Middle frontal gyrus (tissue), 1 donor: Measurements from ENCODE around the gene ANKRD44.

Experiments
- DNase-seq: peaks from one replicate; pipeline ENCODE4 v3.0.0-alpha.2; 2015; ENCODE audit warnings: low spot score; ENCODE audit errors: extremely low spot score

Gene ANKRD44

GRCh38 chr2:197239434-197239833 lies 71.1 kb downstream of the ANKRD44 start:
- DNase-seq: no peak

- DNase-seq: no peak
Measured at GRCh38 chr2:197238043-197238365, 72.6 kb downstream of the ANKRD44 start.

GRCh38 chr2:197237291-197238042 lies 73.1 kb downstream of the ANKRD44 start:
- DNase-seq: no peak

GRCh38 chr2:197236816-197237215 lies 73.8 kb downstream of the ANKRD44 start:
- DNase-seq: no peak

- no peak for DNase-seq
Measured at GRCh38 chr2:197236159-197236558, 74.4 kb downstream of the ANKRD44 start.

- DNase-seq: no peak
Measured at GRCh38 chr2:197235711-197236110, 74.9 kb downstream of the ANKRD44 start.

GRCh38 chr2:197234671-197235191 lies 75.8 kb downstream of the ANKRD44 start:
- DNase-seq: no peak

GRCh38 chr2:197233473-197233872 lies 77.1 kb downstream of the ANKRD44 start:
- no peak for DNase-seq

- no peak for DNase-seq
Measured at GRCh38 chr2:197232010-197232409, 78.6 kb downstream of the ANKRD44 start.

GRCh38 chr2:197229509-197230443 lies 80.8 kb downstream of the ANKRD44 start:
- no peak for DNase-seq

GRCh38 chr2:197223451-197223850 lies 87.1 kb downstream of the ANKRD44 start:
- DNase-seq: no peak

GRCh38 chr2:197219636-197220035 lies 90.9 kb downstream of the ANKRD44 start:
- no peak for DNase-seq

GRCh38 chr2:197217541-197217940 lies 93.0 kb downstream of the ANKRD44 start:
- no peak for DNase-seq

GRCh38 chr2:197216361-197216979 lies 94.1 kb downstream of the ANKRD44 start:
- no peak for DNase-seq

- DNase-seq: no peak
Measured at GRCh38 chr2:197215748-197216360, 94.7 kb downstream of the ANKRD44 start.

GRCh38 chr2:197212344-197213262 lies 98.0 kb downstream of the ANKRD44 start:
- DNase-seq: no peak

GRCh38 chr2:197211881-197212342 lies 98.7 kb downstream of the ANKRD44 start:
- DNase-seq: no peak

- no peak for DNase-seq
Measured at GRCh38 chr2:197210430-197210829, 100.2 kb downstream of the ANKRD44 start.

- DNase-seq: no peak
Measured at GRCh38 chr2:197209742-197210408, 100.7 kb downstream of the ANKRD44 start.

- no peak for DNase-seq
Measured at GRCh38 chr2:197209246-197209645, 101.3 kb downstream of the ANKRD44 start.
